IMR-90 (cell line): ENCODE measurements around the gene LAMA5. TPM values are rescaled to one million over a fixed set of nuclear protein-coding genes. Genes with fewer than 3 reads are reported as not detected.
A peak's percentile ranks its signal among the peaks of the same experiment; 100 is the strongest.

Experiments
- ATAC-seq: fragments of 200-7000 bp; cut with Tn5 transposase; 2 replicates; pipeline ENCODE4 v1.9.1; 2020; ENCODE audit warnings: low read depth, mild to moderate bottlenecking, moderate library complexity
- BruUV-seq: library from RNA; stranded (reverse); fragments of 400-500 nt; replicated peaks from 2 replicates; lab custom pipeline; 2021; lab: Mats Ljungman, UMichigan
- CTCF ChIA-PET: fragments of 300-600 bp; formaldehyde crosslinking; extraction: SDS; loops from one replicate; lab custom pipeline; 2021; ENCODE audit warnings: antibody characterized with exemption; lab: Yijun Ruan, JAX
- POLR2A ChIA-PET: fragments of 300-600 bp; sonication (Branson Sonifier 250); formaldehyde crosslinking; loops from one replicate; lab custom pipeline; 2022; ENCODE audit warnings: antibody characterized with exemption; ENCODE audit not compliant: unreplicated experiment; lab: Charles Lee
- DNase-seq: peaks from one replicate; pipeline ENCODE4 v3.0.0; 2013
- H2AFZ ChIP-seq: replicated peaks from 2 replicates; pipeline ENCODE3; 2013; ENCODE audit warnings: low read length, mild to moderate bottlenecking; ENCODE audit not compliant: poor library complexity
- H2AK5ac ChIP-seq: 2 replicates; pipeline ENCODE4 v1.6.1; 2013; ENCODE audit warnings: low read depth, low read length, inconsistent platforms
- H2AK9ac ChIP-seq: replicated peaks from 2 replicates; pipeline ENCODE3; 2013; ENCODE audit warnings: mild to moderate bottlenecking, low read depth, low read length, moderate library complexity; ENCODE audit not compliant: poor library complexity
- H2BK120ac ChIP-seq: 2 replicates; pipeline ENCODE4 v1.6.1; 2013; ENCODE audit warnings: low read depth, low read length, inconsistent platforms
- H2BK15ac ChIP-seq: 3 replicates; pipeline ENCODE4 v1.6.1; 2013; ENCODE audit warnings: low read depth, low read length, inconsistent platforms
- H2BK20ac ChIP-seq: 2 replicates; pipeline ENCODE4 v1.6.1; 2013; ENCODE audit warnings: low read depth, mild to moderate bottlenecking, inconsistent platforms, low read length, moderate library complexity
- H2BK5ac ChIP-seq: 2 replicates; pipeline ENCODE4 v1.6.1; 2013; ENCODE audit warnings: mild to moderate bottlenecking, low read depth, low read length, inconsistent platforms; ENCODE audit not compliant: poor library complexity, severe bottlenecking
- H3K14ac ChIP-seq: replicated peaks from 2 replicates; pipeline ENCODE4 v1.6.1; 2013; ENCODE audit warnings: low read depth, low read length, inconsistent platforms
- H3K18ac ChIP-seq: 2 replicates; pipeline ENCODE4 v1.6.1; 2013; ENCODE audit warnings: low read depth, low read length, control low read depth
- H3K23ac ChIP-seq: 2 replicates; pipeline ENCODE4 v1.6.1; 2013; ENCODE audit warnings: low read depth, low read length, inconsistent platforms
- H3K27ac ChIP-seq: 2 replicates; pipeline ENCODE4 v1.5.1; 2013; ENCODE audit warnings: mild to moderate bottlenecking, control low read depth, low read length; ENCODE audit not compliant: insufficient read depth
- H3K27me3 ChIP-seq: 2 replicates; pipeline ENCODE4 v1.6.1; 2013; ENCODE audit warnings: low read length; ENCODE audit not compliant: control insufficient read depth, insufficient read depth
- H3K36me3 ChIP-seq: 2 replicates; pipeline ENCODE4 v1.6.1; 2013; ENCODE audit warnings: low read length, mixed read lengths; ENCODE audit not compliant: control insufficient read depth, insufficient read depth
- H3K4ac ChIP-seq: 2 replicates; pipeline ENCODE4 v1.6.1; 2013; ENCODE audit warnings: low read depth, low read length, inconsistent platforms
- H3K4me1 ChIP-seq: 2 replicates; pipeline ENCODE4 v1.6.1; 2013; ENCODE audit warnings: low read length, mixed read lengths; ENCODE audit not compliant: control insufficient read depth, insufficient read depth
- H3K4me2 ChIP-seq: 2 replicates; pipeline ENCODE4 v1.6.1; 2013; ENCODE audit warnings: low read depth, mild to moderate bottlenecking, control low read depth, low read length, moderate library complexity
- H3K4me3 ChIP-seq: 2 replicates; pipeline ENCODE4 v1.5.1; 2013; ENCODE audit warnings: low read depth, mild to moderate bottlenecking, control low read depth, low read length, moderate library complexity; ENCODE audit not compliant: insufficient read depth
- H3K56ac ChIP-seq: 2 replicates; pipeline ENCODE4 v1.6.1; 2013; ENCODE audit warnings: low read length, inconsistent platforms; ENCODE audit not compliant: insufficient read depth; ENCODE audit errors: extremely low read depth
- H3K79me1 ChIP-seq, 2 experiments: 2 replicates each; pipeline ENCODE4 v1.6.1; 2013; ENCODE audit warnings: low read length in 2 of 2, inconsistent platforms in 1 of 2, low read depth in 1 of 2
- H3K9ac ChIP-seq: 2 replicates; pipeline ENCODE4 v1.6.1; 2013; ENCODE audit warnings: low read depth, low read length, control low read depth
- H3K9me1 ChIP-seq: 2 replicates; pipeline ENCODE4 v1.6.1; 2013; ENCODE audit warnings: low read length, inconsistent platforms; ENCODE audit not compliant: insufficient read depth
- H3K9me3 ChIP-seq: 2 replicates; pipeline ENCODE4 v1.6.1; 2013; ENCODE audit warnings: low read length; ENCODE audit not compliant: control insufficient read depth, insufficient read depth
- H4K20me1 ChIP-seq: 2 replicates; pipeline ENCODE4 v1.6.1; 2013; ENCODE audit warnings: low read length, inconsistent platforms; ENCODE audit not compliant: insufficient read depth
- H4K5ac ChIP-seq: 2 replicates; pipeline ENCODE4 v1.6.1; 2013; ENCODE audit warnings: mild to moderate bottlenecking, low read depth, low read length, control low read depth
- H4K8ac ChIP-seq, 2 experiments: 2 replicates each; pipeline ENCODE4 v1.6.1; 2013; ENCODE audit warnings: low read depth in 2 of 2, low read length in 2 of 2, control low read depth in 1 of 2, inconsistent platforms in 1 of 2
- H4K91ac ChIP-seq: 2 replicates; pipeline ENCODE4 v1.6.1; 2013; ENCODE audit warnings: low read depth, low read length, inconsistent platforms; ENCODE audit not compliant: insufficient read depth
- BHLHE40 ChIP-seq: fragments of 150-350 bp; IDR thresholded peaks from 2 replicates; pipeline ENCODE4 v1.6.1; 2016; ENCODE audit warnings: mild to moderate bottlenecking, low read depth, low read length
- CEBPB ChIP-seq: IDR thresholded peaks from 2 replicates; pipeline ENCODE4 v1.6.1; 2012; ENCODE audit warnings: low read depth, low read length, improper control_type of control experiment
- CHD1 ChIP-seq: IDR thresholded peaks from 2 replicates; pipeline ENCODE4 v1.6.1; 2012; ENCODE audit warnings: low read depth, low read length, improper control_type of control experiment
- FOS ChIP-seq: fragments of 150-350 bp; IDR thresholded peaks from 2 replicates; pipeline ENCODE4 v1.6.1; 2016; ENCODE audit warnings: low read depth, low read length
- MAZ ChIP-seq: IDR thresholded peaks from 2 replicates; pipeline ENCODE4 v1.6.1; 2012; ENCODE audit warnings: low read depth, mild to moderate bottlenecking, low read length, improper control_type of control experiment, moderate library complexity, borderline replicate concordance
- MXI1 ChIP-seq: IDR thresholded peaks from 2 replicates; pipeline ENCODE4 v1.6.1; 2012; ENCODE audit warnings: low read depth, mild to moderate bottlenecking, low read length, moderate library complexity, borderline replicate concordance
- NFE2L2 ChIP-seq: fragments of 150-350 bp; IDR thresholded peaks from 2 replicates; pipeline ENCODE4 v1.6.1; 2016; ENCODE audit warnings: low read depth, mild to moderate bottlenecking, low read length
- POLR2A ChIP-seq: IDR thresholded peaks from 2 replicates; pipeline ENCODE4 v1.6.1; 2012; ENCODE audit warnings: mild to moderate bottlenecking, low read depth, low read length
- RCOR1 ChIP-seq: IDR thresholded peaks from 2 replicates; pipeline ENCODE4 v1.6.1; 2012; ENCODE audit warnings: mild to moderate bottlenecking, low read length, improper control_type of control experiment; ENCODE audit not compliant: insufficient replicate concordance
- RFX5 ChIP-seq: IDR thresholded peaks from 2 replicates; pipeline ENCODE4 v1.8.0; 2012; ENCODE audit warnings: low read depth, mild to moderate bottlenecking, low read length, moderate library complexity
- WGBS, 2 experiments: methylation state at CpG; one replicate each; pipeline versions ENCODE4 v1.1.5 to v1.1.7; 2013; ENCODE audit warnings: missing lambda C conversion rate in 2 of 2; ENCODE audit not compliant: insufficient read length in 1 of 2; ENCODE audit errors: extremely low coverage in 2 of 2; 5-methylcytosine and 5-hydroxymethylcytosine counted together
- dilution Hi-C: fragments of 300-500 bp; cut with HindIII; formaldehyde crosslinking; loops from one replicate; pipeline ENCODE4 v1.14.3; 2018; ENCODE audit warnings: low sequenced_read_pairs; ENCODE audit not compliant: unreplicated experiment
- in situ Hi-C: fragments of 300-500 bp; cut with MboI; formaldehyde crosslinking; loops from 3 replicates; pipeline ENCODE4 v1.14.3; 2019; ENCODE audit warnings: low sequenced_read_pairs, inconsistent platforms, mixed read lengths
- intact Hi-C: fragments of 100-400 bp; cut with micrococcal nuclease; formaldehyde crosslinking; loops from 2 replicates; pipeline ENCODE4 v1.10.0; 2022
- polyA plus RNA-seq, 3 experiments: library from polyadenylated mRNA; depleted of rRNA; stranded (reverse); fragments of >200 nt; gene quantifications; 2 replicates each; pipeline ENCODE4 v1.2.3, GENCODE V29; 2012; ENCODE audit warnings: low replicate concordance in 1 of 3
- total RNA-seq: library from RNA; depleted of rRNA; stranded (reverse); fragments of >200 nt; gene quantifications from 2 replicates; pipeline ENCODE4 v1.2.3, GENCODE V29; 2012
- TF ChIP-seq, protein P1 (sequence below): fragments of 150-350 bp; IDR thresholded peaks from 2 replicates; pipeline ENCODE4 v1.6.1; 2017; ENCODE audit warnings: mild to moderate bottlenecking, antibody characterized with exemption, low read length, low read depth
- TF ChIP-seq, protein P2 (sequence below): fragments of 150-350 bp; IDR thresholded peaks from 2 replicates; pipeline ENCODE4 v1.6.1; 2016; ENCODE audit warnings: low read depth, mild to moderate bottlenecking, low read length, moderate library complexity, borderline replicate concordance
- TF ChIP-seq, protein P3 (sequence below): conservative IDR thresholded peaks from 2 replicates; pipeline ENCODE4 v1.5.1; 2012; ENCODE audit warnings: mild to moderate bottlenecking, low read depth, low read length, improper control_type of control experiment

LAMA5 gene
- total and polyA plus RNA-seq, 2 of the 4 experiments (the other 2 are of a cell fraction) = 0.90 to 7.3 TPM

DNA sequence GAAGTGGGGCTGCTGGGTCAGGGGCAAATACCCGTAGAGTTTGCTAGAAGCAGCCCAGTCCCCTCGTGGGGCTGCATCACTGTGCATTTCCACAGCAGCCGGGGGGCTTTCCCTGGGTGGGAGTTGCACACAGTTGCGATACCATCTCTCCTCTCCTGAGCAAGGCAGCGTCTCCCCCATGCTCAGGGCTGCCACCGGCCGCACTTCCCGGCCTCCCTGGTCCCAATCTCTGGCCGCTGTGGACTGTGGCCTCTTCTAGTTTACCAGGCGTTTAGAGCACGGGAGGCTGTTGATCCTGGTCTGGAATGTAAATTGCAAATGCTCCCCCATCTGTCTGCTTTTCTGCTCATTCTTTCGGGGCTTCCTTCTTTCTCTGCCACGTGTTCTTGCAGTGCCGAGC, 97.7 kb downstream of the LAMA5 start:
- no peak overlapping the region for H3K23ac ChIP-seq
- no peak for DNase-seq
- no peak overlapping the region for H2AK5ac ChIP-seq
- dilution Hi-C loops = no loop called here
- TF ChIP-seq, protein P1, sequence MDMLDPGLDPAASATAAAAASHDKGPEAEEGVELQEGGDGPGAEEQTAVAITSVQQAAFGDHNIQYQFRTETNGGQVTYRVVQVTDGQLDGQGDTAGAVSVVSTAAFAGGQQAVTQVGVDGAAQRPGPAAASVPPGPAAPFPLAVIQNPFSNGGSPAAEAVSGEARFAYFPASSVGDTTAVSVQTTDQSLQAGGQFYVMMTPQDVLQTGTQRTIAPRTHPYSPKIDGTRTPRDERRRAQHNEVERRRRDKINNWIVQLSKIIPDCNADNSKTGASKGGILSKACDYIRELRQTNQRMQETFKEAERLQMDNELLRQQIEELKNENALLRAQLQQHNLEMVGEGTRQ = no peak
- TF ChIP-seq CHD1 (no peak), BHLHE40 (no peak), RCOR1 (no peak), FOS (no peak), MXI1 (no peak), MAZ (no peak), RFX5 (no peak), NFE2L2 (no peak), CEBPB (no peak), POLR2A (no peak)
- TF ChIP-seq, protein P2, sequence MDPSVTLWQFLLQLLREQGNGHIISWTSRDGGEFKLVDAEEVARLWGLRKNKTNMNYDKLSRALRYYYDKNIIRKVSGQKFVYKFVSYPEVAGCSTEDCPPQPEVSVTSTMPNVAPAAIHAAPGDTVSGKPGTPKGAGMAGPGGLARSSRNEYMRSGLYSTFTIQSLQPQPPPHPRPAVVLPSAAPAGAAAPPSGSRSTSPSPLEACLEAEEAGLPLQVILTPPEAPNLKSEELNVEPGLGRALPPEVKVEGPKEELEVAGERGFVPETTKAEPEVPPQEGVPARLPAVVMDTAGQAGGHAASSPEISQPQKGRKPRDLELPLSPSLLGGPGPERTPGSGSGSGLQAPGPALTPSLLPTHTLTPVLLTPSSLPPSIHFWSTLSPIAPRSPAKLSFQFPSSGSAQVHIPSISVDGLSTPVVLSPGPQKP = no peak
- TF ChIP-seq, protein P3, sequence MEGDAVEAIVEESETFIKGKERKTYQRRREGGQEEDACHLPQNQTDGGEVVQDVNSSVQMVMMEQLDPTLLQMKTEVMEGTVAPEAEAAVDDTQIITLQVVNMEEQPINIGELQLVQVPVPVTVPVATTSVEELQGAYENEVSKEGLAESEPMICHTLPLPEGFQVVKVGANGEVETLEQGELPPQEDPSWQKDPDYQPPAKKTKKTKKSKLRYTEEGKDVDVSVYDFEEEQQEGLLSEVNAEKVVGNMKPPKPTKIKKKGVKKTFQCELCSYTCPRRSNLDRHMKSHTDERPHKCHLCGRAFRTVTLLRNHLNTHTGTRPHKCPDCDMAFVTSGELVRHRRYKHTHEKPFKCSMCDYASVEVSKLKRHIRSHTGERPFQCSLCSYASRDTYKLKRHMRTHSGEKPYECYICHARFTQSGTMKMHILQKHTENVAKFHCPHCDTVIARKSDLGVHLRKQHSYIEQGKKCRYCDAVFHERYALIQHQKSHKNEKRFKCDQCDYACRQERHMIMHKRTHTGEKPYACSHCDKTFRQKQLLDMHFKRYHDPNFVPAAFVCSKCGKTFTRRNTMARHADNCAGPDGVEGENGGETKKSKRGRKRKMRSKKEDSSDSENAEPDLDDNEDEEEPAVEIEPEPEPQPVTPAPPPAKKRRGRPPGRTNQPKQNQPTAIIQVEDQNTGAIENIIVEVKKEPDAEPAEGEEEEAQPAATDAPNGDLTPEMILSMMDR = no peak
- H3K27ac ChIP-seq = no peak overlapping the region
- no peak overlapping the region for H3K4ac ChIP-seq
- H2BK5ac ChIP-seq = no peak overlapping the region
- no TSS peak for BruUV-seq
- POLR2A ChIA-PET = no interaction called here
- H3K4me2 ChIP-seq = no peak overlapping the region
- no peak overlapping the region for H3K9ac ChIP-seq
- H2AK9ac ChIP-seq = no peak overlapping the region
- in situ Hi-C loops = no loop called here
- H2AFZ ChIP-seq = peak overlapping the region; percentile 29
- H3K56ac ChIP-seq = no peak overlapping the region
- no peak overlapping the region for H2BK20ac ChIP-seq
- no peak overlapping the region for H4K91ac ChIP-seq
- ATAC-seq = no peak
- H3K14ac ChIP-seq = no peak overlapping the region
- no peaks in the 10 kb centered on the region for H3K27me3 ChIP-seq
- no peak overlapping the region for H4K8ac ChIP-seq
- peaks cover 9% of the 10 kb centered on the region for H4K20me1 ChIP-seq
- H3K79me1 ChIP-seq = peaks cover 17 to 20% of the 10 kb centered on the region in 2 experiments
- no peaks in the 10 kb centered on the region for H3K4me1 ChIP-seq
- no peak overlapping the region for H2BK120ac ChIP-seq
- H3K36me3 ChIP-seq = peaks cover 48% of the 10 kb centered on the region
- CTCF ChIA-PET = no interaction called here
- no peak overlapping the region for H4K5ac ChIP-seq
- H3K18ac ChIP-seq = no peak overlapping the region
- no peaks in the 10 kb centered on the region for H3K9me1 ChIP-seq
- intact Hi-C loops = no loop called here
- no peak overlapping the region for H3K4me3 ChIP-seq
- H3K9me3 ChIP-seq = peaks cover 2% of the 10 kb centered on the region
- WGBS, 2 experiments = 82% methylated on average over 7 of the region's 14 CpGs; no CpG with 5 or more reads in 1 of the 2 experiments
- no peak overlapping the region for H2BK15ac ChIP-seq
